ENCODE measurements around the gene SERPINA1.
"Not testable (repeated sequence)": the region's sequence is repeated elsewhere in the genome, so short reads cannot be mapped to it uniquely, and the experiment has no call there.

Gene SERPINA1

GRCh38 chr14:94409430-94409829, 21.0 kb upstream of the SERPINA1 start:
- not testable (repeated sequence) for H3K4me3 ChIP-seq (ENCODE audit: low read length in 2 of 2); H3K36me3 ChIP-seq (ENCODE audit: control insufficient read depth in 2 of 2, insufficient read depth in 2 of 2, low read length in 2 of 2); H3K27me3 ChIP-seq (ENCODE audit: control insufficient read depth in 1 of 2, insufficient read depth in 2 of 2, low read length in 2 of 2); H3K27ac ChIP-seq (ENCODE audit: low read length); H3K4me1 ChIP-seq (ENCODE audit: control insufficient read depth, insufficient read depth, low read length); H3K9me3 ChIP-seq (ENCODE audit: control insufficient read depth in 2 of 2, low read length in 2 of 2); H3K9ac ChIP-seq (ENCODE audit: low read length in 2 of 2)

GRCh38 chr14:94408546-94409095, 20.2 kb upstream of the SERPINA1 start:
- Histone ChIP-seq H3K9me3 (ENCODE audit: control insufficient read depth in 2 of 2, low read length in 2 of 2) (peaks cover 4 to 8% of the 10 kb centered on the region in 2 donors), H3K36me3 (ENCODE audit: control insufficient read depth in 2 of 2, insufficient read depth in 2 of 2, low read length in 2 of 2) (no peaks in the 10 kb centered on the region), H3K4me1 (ENCODE audit: control insufficient read depth, insufficient read depth, low read length) (no peaks in the 10 kb centered on the region)

DNA sequence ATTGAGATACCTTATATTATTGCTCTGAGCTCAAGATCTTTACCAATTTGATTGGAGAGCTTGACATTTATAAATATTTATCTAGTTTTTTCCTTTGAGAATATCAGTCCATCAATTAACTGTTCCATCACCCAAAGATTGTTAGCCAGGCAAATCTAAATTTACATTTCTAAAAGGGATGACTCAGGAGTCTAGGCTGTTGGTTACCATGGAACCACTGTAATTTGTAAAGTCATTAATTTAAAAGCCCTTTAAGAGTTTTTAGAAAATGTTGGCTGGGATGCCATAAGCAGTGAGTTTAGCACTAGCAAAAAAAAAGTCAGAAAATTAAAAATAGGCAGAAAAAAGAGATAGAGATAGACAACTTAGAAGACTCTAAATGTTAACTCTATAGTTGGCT, 19.5 kb upstream of the SERPINA1 start:
- Histone ChIP-seq H3K4me1 (ENCODE audit: control insufficient read depth, insufficient read depth, low read length) (no peaks in the 10 kb centered on the region), H3K36me3 (ENCODE audit: control insufficient read depth in 2 of 2, insufficient read depth in 2 of 2, low read length in 2 of 2) (no peaks in the 10 kb centered on the region), H3K27ac (ENCODE audit: low read length) (no peak overlapping the region), H3K9me3 (ENCODE audit: control insufficient read depth in 2 of 2, low read length in 2 of 2) (peaks cover 4 to 8% of the 10 kb centered on the region in 2 donors), H3K4me3 (ENCODE audit: low read length in 2 of 2) (no peak overlapping the region), H3K9ac (ENCODE audit: low read length in 2 of 2) (no peak overlapping the region), H3K27me3 (ENCODE audit: control insufficient read depth in 1 of 2, insufficient read depth in 2 of 2, low read length in 2 of 2) (no peaks in the 10 kb centered on the region)

More at GRCh38 chr14:94408546-94409095, 20.2 kb upstream of the SERPINA1 start:
- no peak overlapping the region for H3K4me3 ChIP-seq (ENCODE audit: low read length in 2 of 2)
- no peaks in the 10 kb centered on the region for H3K27me3 ChIP-seq (ENCODE audit: control insufficient read depth in 1 of 2, insufficient read depth in 2 of 2, low read length in 2 of 2)
- no peak overlapping the region for H3K27ac ChIP-seq (ENCODE audit: low read length)
- H3K9ac ChIP-seq (ENCODE audit: low read length in 2 of 2): no peak overlapping the region

GRCh38 chr14:94406910-94407309, 18.5 kb upstream of the SERPINA1 start:
- no peaks in the 10 kb centered on the region for H3K27me3 ChIP-seq (ENCODE audit: control insufficient read depth in 1 of 2, insufficient read depth in 2 of 2, low read length in 2 of 2)
- no peaks in the 10 kb centered on the region for H3K36me3 ChIP-seq (ENCODE audit: control insufficient read depth in 2 of 2, insufficient read depth in 2 of 2, low read length in 2 of 2)
- no peak overlapping the region for H3K4me3 ChIP-seq (ENCODE audit: low read length in 2 of 2)
- no peak overlapping the region for H3K9ac ChIP-seq (ENCODE audit: low read length in 2 of 2)
- H3K27ac ChIP-seq (ENCODE audit: low read length): no peak overlapping the region
- H3K4me1 ChIP-seq (ENCODE audit: control insufficient read depth, insufficient read depth, low read length): no peaks in the 10 kb centered on the region
- H3K9me3 ChIP-seq (ENCODE audit: control insufficient read depth in 2 of 2, low read length in 2 of 2): peaks cover 3 to 4% of the 10 kb centered on the region in 2 donors

- Histone ChIP-seq H3K9ac (ENCODE audit: low read length in 2 of 2) (no peak overlapping the region), H3K4me3 (ENCODE audit: low read length in 2 of 2) (no peak overlapping the region), H3K27ac (ENCODE audit: low read length) (no peak overlapping the region), H3K4me1 (ENCODE audit: control insufficient read depth, insufficient read depth, low read length) (no peaks in the 10 kb centered on the region), H3K9me3 (ENCODE audit: control insufficient read depth in 2 of 2, low read length in 2 of 2) (peaks cover 0 to 3% of the 10 kb centered on the region in 2 donors), H3K36me3 (ENCODE audit: control insufficient read depth in 2 of 2, insufficient read depth in 2 of 2, low read length in 2 of 2) (no peaks in the 10 kb centered on the region), H3K27me3 (ENCODE audit: control insufficient read depth in 1 of 2, insufficient read depth in 2 of 2, low read length in 2 of 2) (no peaks in the 10 kb centered on the region)
These were observed 17.1 kb upstream of the SERPINA1 start for GRCh38 chr14:94405486-94405885.

DNA sequence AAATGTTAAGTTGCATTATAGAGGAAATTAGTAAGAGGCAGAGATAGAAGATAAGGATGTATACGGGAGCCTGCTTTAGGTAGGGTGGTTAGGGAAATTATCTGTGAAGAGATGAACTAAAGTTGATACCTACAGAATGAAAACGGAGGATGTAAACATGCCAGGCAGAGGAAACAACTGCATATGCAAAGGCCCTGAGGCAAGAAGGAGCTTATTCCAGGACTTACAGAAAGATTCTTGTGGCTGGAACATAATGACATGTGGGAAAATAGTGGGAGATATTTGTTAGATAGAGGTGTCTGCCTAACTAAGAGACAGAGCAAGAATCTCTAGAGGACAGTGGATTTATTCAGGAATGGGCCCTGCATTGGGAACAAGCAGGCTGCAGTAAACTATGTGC, 16.2 kb upstream of the SERPINA1 start:
- Histone ChIP-seq H3K4me3 (ENCODE audit: low read length in 2 of 2) (no peak overlapping the region), H3K27ac (ENCODE audit: low read length) (no peak overlapping the region), H3K9ac (ENCODE audit: low read length in 2 of 2) (no peak overlapping the region), H3K4me1 (ENCODE audit: control insufficient read depth, insufficient read depth, low read length) (no peaks in the 10 kb centered on the region), H3K36me3 (ENCODE audit: control insufficient read depth in 2 of 2, insufficient read depth in 2 of 2, low read length in 2 of 2) (no peaks in the 10 kb centered on the region), H3K27me3 (ENCODE audit: control insufficient read depth in 1 of 2, insufficient read depth in 2 of 2, low read length in 2 of 2) (no peaks in the 10 kb centered on the region), H3K9me3 (ENCODE audit: control insufficient read depth in 2 of 2, low read length in 2 of 2) (peaks cover 0 to 3% of the 10 kb centered on the region in 2 donors)

- no peak overlapping the region for H3K27ac ChIP-seq (ENCODE audit: low read length)
- no peak overlapping the region for H3K4me3 ChIP-seq (ENCODE audit: low read length in 2 of 2)
- no peaks in the 10 kb centered on the region for H3K36me3 ChIP-seq (ENCODE audit: control insufficient read depth in 2 of 2, insufficient read depth in 2 of 2, low read length in 2 of 2)
- H3K4me1 ChIP-seq (ENCODE audit: control insufficient read depth, insufficient read depth, low read length): no peaks in the 10 kb centered on the region
- H3K27me3 ChIP-seq (ENCODE audit: control insufficient read depth in 1 of 2, insufficient read depth in 2 of 2, low read length in 2 of 2): no peaks in the 10 kb centered on the region
- H3K9me3 ChIP-seq (ENCODE audit: control insufficient read depth in 2 of 2, low read length in 2 of 2): peaks cover 0 to 3% of the 10 kb centered on the region in 2 donors
- H3K9ac ChIP-seq (ENCODE audit: low read length in 2 of 2): no peak overlapping the region
These were observed 15.0 kb upstream of the SERPINA1 start for GRCh38 chr14:94403312-94403932.

DNA sequence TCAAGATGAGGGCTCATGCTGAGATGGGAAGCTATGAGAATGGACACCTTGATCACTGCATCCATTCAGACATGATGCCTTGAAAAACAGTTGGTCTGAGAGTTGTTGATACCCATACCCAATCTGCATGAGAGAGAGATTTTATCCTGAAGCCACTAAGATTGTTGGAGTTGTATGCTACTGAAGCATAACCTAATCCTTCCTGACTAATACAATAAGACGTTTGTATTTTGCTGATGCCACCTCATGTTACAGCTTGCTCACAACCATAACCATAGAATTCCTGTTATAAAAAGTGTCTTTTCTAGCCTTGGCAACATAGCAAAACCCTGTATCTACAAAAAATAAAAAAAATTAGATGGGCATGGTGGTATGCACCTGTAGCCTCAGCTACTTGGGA, 12.7 kb upstream of the SERPINA1 start:
- no peaks in the 10 kb centered on the region for H3K4me1 ChIP-seq (ENCODE audit: control insufficient read depth, insufficient read depth, low read length)
- H3K36me3 ChIP-seq (ENCODE audit: control insufficient read depth in 2 of 2, insufficient read depth in 2 of 2, low read length in 2 of 2): no peaks in the 10 kb centered on the region
- no peak overlapping the region for H3K27ac ChIP-seq (ENCODE audit: low read length)
- H3K4me3 ChIP-seq (ENCODE audit: low read length in 2 of 2): no peak overlapping the region
- H3K9me3 ChIP-seq (ENCODE audit: control insufficient read depth in 2 of 2, low read length in 2 of 2): peaks cover 0 to 3% of the 10 kb centered on the region in 2 donors
- H3K27me3 ChIP-seq (ENCODE audit: control insufficient read depth in 1 of 2, insufficient read depth in 2 of 2, low read length in 2 of 2): peaks cover 0 to 3% of the 10 kb centered on the region in 2 donors
- H3K9ac ChIP-seq (ENCODE audit: low read length in 2 of 2): no peak overlapping the region

- Histone ChIP-seq H3K4me3 (ENCODE audit: low read length in 2 of 2) (no peak overlapping the region), H3K36me3 (ENCODE audit: control insufficient read depth in 2 of 2, insufficient read depth in 2 of 2, low read length in 2 of 2) (no peaks in the 10 kb centered on the region), H3K27ac (ENCODE audit: low read length) (no peak overlapping the region), H3K27me3 (ENCODE audit: control insufficient read depth in 1 of 2, insufficient read depth in 2 of 2, low read length in 2 of 2) (peaks cover 0 to 3% of the 10 kb centered on the region in 2 donors), H3K9ac (ENCODE audit: low read length in 2 of 2) (no peak overlapping the region), H3K9me3 (ENCODE audit: control insufficient read depth in 2 of 2, low read length in 2 of 2) (peaks cover 0 to 3% of the 10 kb centered on the region in 2 donors), H3K4me1 (ENCODE audit: control insufficient read depth, insufficient read depth, low read length) (no peaks in the 10 kb centered on the region)
These were observed 12.0 kb upstream of the SERPINA1 start for GRCh38 chr14:94400422-94400841.

GRCh38 chr14:94398536-94398935, 10.1 kb upstream of the SERPINA1 start:
- H3K9ac ChIP-seq (ENCODE audit: low read length in 2 of 2): no peak overlapping the region
- H3K27ac ChIP-seq (ENCODE audit: low read length): no peak overlapping the region
- no peaks in the 10 kb centered on the region for H3K4me1 ChIP-seq (ENCODE audit: control insufficient read depth, insufficient read depth, low read length)
- no peaks in the 10 kb centered on the region for H3K36me3 ChIP-seq (ENCODE audit: control insufficient read depth in 2 of 2, insufficient read depth in 2 of 2, low read length in 2 of 2)
- peaks cover 0 to 3% of the 10 kb centered on the region in 2 donors for H3K27me3 ChIP-seq (ENCODE audit: control insufficient read depth in 1 of 2, insufficient read depth in 2 of 2, low read length in 2 of 2)
- no peaks in the 10 kb centered on the region for H3K9me3 ChIP-seq (ENCODE audit: control insufficient read depth in 2 of 2, low read length in 2 of 2)
- H3K4me3 ChIP-seq (ENCODE audit: low read length in 2 of 2): no peak overlapping the region

DNA sequence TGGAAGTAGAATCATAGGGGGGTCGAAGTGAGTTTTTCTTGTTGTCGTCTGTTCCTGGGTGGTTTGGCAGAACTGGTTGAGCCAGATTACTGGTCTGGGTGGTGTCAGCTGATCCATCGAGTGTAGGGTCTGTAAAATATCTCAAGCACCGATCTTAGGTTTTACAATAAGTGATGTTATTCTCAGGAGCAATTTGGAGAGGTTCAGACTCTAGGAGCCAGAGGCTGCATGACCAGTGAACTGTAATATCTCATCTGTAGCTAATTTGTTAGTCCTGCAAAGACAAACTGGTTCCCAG, 9.7 kb upstream of the SERPINA1 start:
- H3K9ac ChIP-seq (ENCODE audit: low read length in 2 of 2): no peak overlapping the region
- no peak overlapping the region for H3K27ac ChIP-seq (ENCODE audit: low read length)
- H3K4me1 ChIP-seq (ENCODE audit: control insufficient read depth, insufficient read depth, low read length): no peaks in the 10 kb centered on the region
- no peak overlapping the region for H3K4me3 ChIP-seq (ENCODE audit: low read length in 2 of 2)
- no peaks in the 10 kb centered on the region for H3K9me3 ChIP-seq (ENCODE audit: control insufficient read depth in 2 of 2, low read length in 2 of 2)
- no peaks in the 10 kb centered on the region for H3K36me3 ChIP-seq (ENCODE audit: control insufficient read depth in 2 of 2, insufficient read depth in 2 of 2, low read length in 2 of 2)
- peaks cover 0 to 3% of the 10 kb centered on the region in 2 donors for H3K27me3 ChIP-seq (ENCODE audit: control insufficient read depth in 1 of 2, insufficient read depth in 2 of 2, low read length in 2 of 2)

Measured in stomach smooth muscle (tissue), 2 donors.